Trophoblast cell (in vitro differentiated cells and primary cell): ENCODE measurements around the gene DEK.

Source experiments
- DNase-seq, 2 donors: peaks; one replicate each; pipeline ENCODE4 v3.0.0-alpha.2; 2016
- H2AFZ ChIP-seq: 2 replicates; pipeline ENCODE4 v1.6.1; 2013; ENCODE audit warnings: low read length, moderate library complexity, mild to moderate bottlenecking; ENCODE audit not compliant: insufficient read depth, poor library complexity
- H2AK5ac ChIP-seq: 2 replicates; pipeline ENCODE4 v1.6.1; 2013; ENCODE audit warnings: mild to moderate bottlenecking, low read length
- H2BK120ac ChIP-seq: 2 replicates; pipeline ENCODE4 v1.6.1; 2013; ENCODE audit warnings: low read length, mild to moderate bottlenecking, moderate library complexity; ENCODE audit not compliant: insufficient read depth, poor library complexity
- H2BK12ac ChIP-seq: 2 replicates; pipeline ENCODE4 v1.6.1; 2013; ENCODE audit warnings: mild to moderate bottlenecking, low read length, moderate library complexity
- H2BK5ac ChIP-seq: 2 replicates; pipeline ENCODE4 v1.6.1; 2013; ENCODE audit warnings: low read length, low read depth, moderate library complexity, mild to moderate bottlenecking; ENCODE audit not compliant: poor library complexity
- H3K14ac ChIP-seq: 2 replicates; pipeline ENCODE4 v1.6.1; 2013; ENCODE audit warnings: mild to moderate bottlenecking, low read length
- H3K18ac ChIP-seq: 2 replicates; pipeline ENCODE4 v1.6.1; 2013; ENCODE audit warnings: mild to moderate bottlenecking, low read length
- H3K23ac ChIP-seq: 2 replicates; pipeline ENCODE4 v1.6.1; 2013; ENCODE audit warnings: low read length
- H3K27ac ChIP-seq: 2 replicates; pipeline ENCODE4 v1.5.1; 2013; ENCODE audit warnings: low read depth, mild to moderate bottlenecking, inconsistent platforms, low read length, moderate library complexity
- H3K27me3 ChIP-seq: 2 replicates; pipeline ENCODE4 v1.6.1; 2013; ENCODE audit warnings: inconsistent platforms, mild to moderate bottlenecking, low read length, moderate library complexity; ENCODE audit not compliant: insufficient read depth
- H3K36me3 ChIP-seq, 2 experiments: 1 replicate in 1 of 2; 2 replicates in 1 of 2; pipeline ENCODE4 v1.6.1; 2013; ENCODE audit warnings: low read length in 2 of 2, mild to moderate bottlenecking in 2 of 2, moderate library complexity in 1 of 2; ENCODE audit not compliant: insufficient read depth in 2 of 2, control insufficient read depth in 1 of 2
- H3K4ac ChIP-seq: 2 replicates; pipeline ENCODE4 v1.6.1; 2013; ENCODE audit warnings: low read depth, mild to moderate bottlenecking, low read length, moderate library complexity
- H3K4me1 ChIP-seq, 2 experiments: 1 replicate in 1 of 2; 2 replicates in 1 of 2; pipeline ENCODE4 v1.6.1; 2013; ENCODE audit warnings: low read length in 2 of 2, mild to moderate bottlenecking in 2 of 2, moderate library complexity in 1 of 2; ENCODE audit not compliant: insufficient read depth in 2 of 2, control insufficient read depth in 1 of 2
- H3K4me2 ChIP-seq: 2 replicates; pipeline ENCODE4 v1.6.1; 2013; ENCODE audit warnings: inconsistent platforms, mild to moderate bottlenecking, low read length, moderate library complexity
- H3K4me3 ChIP-seq: 2 replicates; pipeline ENCODE4 v1.5.1; 2013; ENCODE audit warnings: mild to moderate bottlenecking, low read depth, low read length, inconsistent platforms
- H3K79me1 ChIP-seq: one replicate; pipeline ENCODE4 v1.6.1; 2013; ENCODE audit warnings: low read length
- H3K79me2 ChIP-seq: 2 replicates; pipeline ENCODE4 v1.6.1; 2013; ENCODE audit warnings: low read length, mild to moderate bottlenecking; ENCODE audit not compliant: control insufficient read depth, insufficient read depth, poor library complexity
- H3K9ac ChIP-seq: 2 replicates; pipeline ENCODE4 v1.6.1; 2013; ENCODE audit warnings: mild to moderate bottlenecking, low read length
- H3K9me3 ChIP-seq: 2 replicates; pipeline ENCODE4 v1.6.1; 2013; ENCODE audit warnings: low read depth, mild to moderate bottlenecking, control low read depth, inconsistent platforms, low read length; ENCODE audit not compliant: insufficient read depth
- H4K12ac ChIP-seq: 2 replicates; pipeline ENCODE4 v1.6.1; 2013; ENCODE audit warnings: low read depth, mild to moderate bottlenecking, low read length, moderate library complexity
- H4K8ac ChIP-seq: 2 replicates; pipeline ENCODE4 v1.6.1; 2013; ENCODE audit warnings: low read depth, mild to moderate bottlenecking, low read length, moderate library complexity
- H4K91ac ChIP-seq: one replicate; pipeline ENCODE4 v1.6.1; 2013; ENCODE audit warnings: low read depth, mild to moderate bottlenecking, low read length, moderate library complexity
- WGBS: extraction: QIAGEN DNeasy Blood & Tissue Kit; methylation state at CpG from one replicate; pipeline ENCODE4 v1.1.7; 2013; ENCODE audit warnings: missing lambda C conversion rate; ENCODE audit not compliant: insufficient read length, insufficient coverage; ENCODE audit errors: extremely low coverage; 5-methylcytosine and 5-hydroxymethylcytosine counted together

DEK gene

GRCh38 chr6:18242062-18242851, 22.1 kb downstream of the DEK start:
- WGBS: no CpG with 5 or more reads among the region's 11 CpGs
- H3K4me1 ChIP-seq: no peaks in the 10 kb centered on the region

GRCh38 chr6:18241208-18242038, 22.9 kb downstream of the DEK start:
- Histone ChIP-seq H2AK5ac (no peak overlapping the region), H3K18ac (no peak overlapping the region), H3K27me3 (no peaks in the 10 kb centered on the region), H2AFZ (no peak overlapping the region), H3K79me2 (no peaks in the 10 kb centered on the region), H2BK120ac (no peak overlapping the region), H3K27ac (no peak overlapping the region), H3K9me3 (no peaks in the 10 kb centered on the region), H3K14ac (no peak overlapping the region), H3K23ac (no peak overlapping the region), H3K79me1 (no peaks in the 10 kb centered on the region), H4K12ac (no peak overlapping the region), H2BK5ac (no peak overlapping the region), H2BK12ac (no peak overlapping the region), H3K4me2 (no peak overlapping the region), H4K8ac (no peak overlapping the region), H3K4ac (no peak overlapping the region), H3K9ac (no peak overlapping the region), H3K4me3 (no peak overlapping the region), H4K91ac (no peak overlapping the region), H3K4me1 (no peaks in the 10 kb centered on the region), H3K36me3 (peaks cover 15 to 16% of the 10 kb centered on the region in 2 experiments)
- no peak for DNase-seq
- no CpG with 5 or more reads among the region's 1 CpG for WGBS

More at GRCh38 chr6:18242062-18242851, 22.1 kb downstream of the DEK start:
- Histone ChIP-seq H3K27me3 (no peaks in the 10 kb centered on the region), H4K12ac (no peak overlapping the region), H4K8ac (no peak overlapping the region), H2AK5ac (no peak overlapping the region), H3K4me2 (no peak overlapping the region), H3K9ac (no peak overlapping the region), H4K91ac (no peak overlapping the region), H3K14ac (no peak overlapping the region), H3K79me1 (no peaks in the 10 kb centered on the region), H3K4ac (no peak overlapping the region), H2BK12ac (no peak overlapping the region), H2BK120ac (no peak overlapping the region), H2AFZ (no peak overlapping the region), H3K36me3 (peaks cover 12 to 13% of the 10 kb centered on the region in 2 experiments), H3K18ac (no peak overlapping the region), H3K9me3 (no peaks in the 10 kb centered on the region), H3K23ac (no peak overlapping the region), H3K27ac (no peak overlapping the region), H3K4me3 (no peak overlapping the region), H2BK5ac (no peak overlapping the region), H3K79me2 (no peaks in the 10 kb centered on the region)
- peak; percentile 61 to 71 for DNase-seq

- WGBS: no CpG with 5 or more reads among the region's 2 CpGs
- Histone ChIP-seq H2BK12ac (no peak overlapping the region), H2BK5ac (no peak overlapping the region)
These were observed 24.1 kb downstream of the DEK start for GRCh38 chr6:18240230-18240629.

GRCh38 chr6:18237167-18237566, 27.2 kb downstream of the DEK start:
- no peak overlapping the region for H2BK5ac ChIP-seq
- no peak overlapping the region for H3K23ac ChIP-seq
- no peak overlapping the region for H3K4ac ChIP-seq
- H4K8ac ChIP-seq: no peak overlapping the region
- WGBS: no CpG with 5 or more reads among the region's 1 CpG
- no peak overlapping the region for H3K27ac ChIP-seq
- H2BK120ac ChIP-seq: no peak overlapping the region
- no peaks in the 10 kb centered on the region for H3K79me2 ChIP-seq
- no peak overlapping the region for H2AK5ac ChIP-seq
- no peak overlapping the region for H2AFZ ChIP-seq
- H3K27me3 ChIP-seq: no peaks in the 10 kb centered on the region
- H3K9ac ChIP-seq: no peak overlapping the region
- no peaks in the 10 kb centered on the region for H3K79me1 ChIP-seq
- no peak overlapping the region for H4K12ac ChIP-seq
- H3K14ac ChIP-seq: no peak overlapping the region
- no peak overlapping the region for H3K4me3 ChIP-seq
- no peaks in the 10 kb centered on the region for H3K9me3 ChIP-seq
- H3K4me2 ChIP-seq: no peak overlapping the region
- H2BK12ac ChIP-seq: no peak overlapping the region
- H3K18ac ChIP-seq: no peak overlapping the region
- peaks cover 8 to 13% of the 10 kb centered on the region in 2 experiments for H3K36me3 ChIP-seq
- DNase-seq: no peak
- H4K91ac ChIP-seq: no peak overlapping the region
- H3K4me1 ChIP-seq: no peaks in the 10 kb centered on the region

More at GRCh38 chr6:18240230-18240629, 24.1 kb downstream of the DEK start:
- Histone ChIP-seq H2AK5ac (no peak overlapping the region), H3K4ac (no peak overlapping the region), H3K18ac (no peak overlapping the region), H3K9ac (no peak overlapping the region), H3K27me3 (no peaks in the 10 kb centered on the region), H4K8ac (no peak overlapping the region), H3K4me2 (no peak overlapping the region), H4K91ac (no peak overlapping the region), H3K4me1 (no peaks in the 10 kb centered on the region), H3K9me3 (no peaks in the 10 kb centered on the region), H3K27ac (no peak overlapping the region), H2BK120ac (no peak overlapping the region), H3K79me2 (no peaks in the 10 kb centered on the region), H3K36me3 (peaks cover 13 to 14% of the 10 kb centered on the region in 2 experiments), H4K12ac (no peak overlapping the region), H3K23ac (no peak overlapping the region), H3K4me3 (no peak overlapping the region), H3K14ac (no peak overlapping the region), H2AFZ (no peak overlapping the region), H3K79me1 (no peaks in the 10 kb centered on the region)
- no peak for DNase-seq
